Neural progenitor cell (in vitro differentiated cells): ENCODE measurements around the gene SLC27A4. TPM values are rescaled to one million over a fixed set of nuclear protein-coding genes. Genes with fewer than 3 reads are reported as not detected.

Experiments used
- DNase-seq: peaks from one replicate; pipeline ENCODE4 v3.0.0-alpha.2; 2016; ENCODE audit warnings: low spot score
- H2AFZ ChIP-seq: fragments of 200-600 bp; sonication (generic); replicated peaks from 2 replicates; pipeline ENCODE4 v1.6.1; 2016; ENCODE audit warnings: antibody characterized with exemption
- H3F3A ChIP-seq: fragments of 200-600 bp; sonication (generic); 2 replicates; pipeline ENCODE4 v1.6.1; 2016; ENCODE audit warnings: antibody characterized with exemption, low read depth
- H3K27ac ChIP-seq: fragments of 200-600 bp; sonication (generic); 2 replicates; pipeline ENCODE4 v1.5.1; 2016; ENCODE audit warnings: mild to moderate bottlenecking
- H3K27me3 ChIP-seq: fragments of 200-600 bp; sonication (generic); 2 replicates; pipeline ENCODE4 v1.6.1; 2016; ENCODE audit warnings: mild to moderate bottlenecking, moderate library complexity
- H3K36me3 ChIP-seq: fragments of 200-600 bp; sonication (generic); 2 replicates; pipeline ENCODE4 v1.5.1; 2016
- H3K4me1 ChIP-seq: fragments of 200-600 bp; sonication (generic); 2 replicates; pipeline ENCODE4 v1.6.1; 2016; ENCODE audit warnings: mixed run types
- H3K4me2 ChIP-seq: fragments of 200-600 bp; sonication (generic); 2 replicates; pipeline ENCODE4 v1.6.1; 2016
- H3K4me3 ChIP-seq: fragments of 200-600 bp; sonication (generic); 2 replicates; pipeline ENCODE4 v1.5.1; 2016
- H3K79me2 ChIP-seq: fragments of 200-600 bp; sonication (generic); 2 replicates; pipeline ENCODE4 v1.6.1; 2016; ENCODE audit warnings: low read depth
- H3K9ac ChIP-seq: fragments of 200-600 bp; sonication (generic); 2 replicates; pipeline ENCODE4 v1.6.1; 2016
- H3K9me3 ChIP-seq: fragments of 200-600 bp; sonication (generic); 2 replicates; pipeline ENCODE4 v1.5.1; 2016; ENCODE audit warnings: low read depth
- H4K20me1 ChIP-seq: fragments of 200-600 bp; sonication (generic); 2 replicates; pipeline ENCODE4 v1.6.1; 2016; ENCODE audit warnings: low read depth
- H3K27ac Mint-ChIP-seq: 3 replicates; pipeline ENCODE4 v1.8.0; 2021; ENCODE audit warnings: mixed read lengths
- H3K27me3 Mint-ChIP-seq: 2 replicates; pipeline ENCODE4 v1.8.0; 2022; ENCODE audit warnings: low read depth, mild to moderate bottlenecking, inconsistent platforms, moderate library complexity, mixed read lengths; ENCODE audit not compliant: insufficient read depth
- H3K36me3 Mint-ChIP-seq: 3 replicates; pipeline ENCODE4 v1.8.0; 2021; ENCODE audit warnings: mixed read lengths
- H3K4me1 Mint-ChIP-seq: 3 replicates; pipeline ENCODE4 v1.8.0; 2021; ENCODE audit warnings: mixed read lengths
- H3K4me3 Mint-ChIP-seq: 3 replicates; pipeline ENCODE4 v1.8.0; 2021; ENCODE audit warnings: mild to moderate bottlenecking, moderate library complexity, mixed read lengths
- H3K9me3 Mint-ChIP-seq: 3 replicates; pipeline ENCODE4 v1.8.0; 2020; ENCODE audit warnings: mixed read lengths
- EZH2 ChIP-seq: fragments of 200-600 bp; sonication (generic); IDR thresholded peaks from 2 replicates; pipeline ENCODE4 v1.6.1; 2017; ENCODE audit warnings: antibody characterized with exemption, mild to moderate bottlenecking, moderate library complexity
- EZH2phosphoT487 ChIP-seq: fragments of 200-600 bp; sonication (generic); IDR thresholded peaks from 2 replicates; pipeline ENCODE4 v1.6.1; 2017; ENCODE audit warnings: antibody characterized with exemption
- total RNA-seq: library from RNA; depleted of rRNA; stranded (reverse); fragments of >200 nt; gene quantifications from 2 replicates; pipeline ENCODE4 v1.2.3, GENCODE V29; 2015; ENCODE audit warnings: low replicate concordance
- TF ChIP-seq, protein P1 (sequence below): fragments of 200-600 bp; sonication (generic); IDR thresholded peaks from 2 replicates; pipeline ENCODE4 v1.5.1; 2017; ENCODE audit warnings: antibody characterized with exemption, mild to moderate bottlenecking

Gene SLC27A4
- total RNA-seq, 1 donor from 2014 or later: 4.4 TPM

DNA sequence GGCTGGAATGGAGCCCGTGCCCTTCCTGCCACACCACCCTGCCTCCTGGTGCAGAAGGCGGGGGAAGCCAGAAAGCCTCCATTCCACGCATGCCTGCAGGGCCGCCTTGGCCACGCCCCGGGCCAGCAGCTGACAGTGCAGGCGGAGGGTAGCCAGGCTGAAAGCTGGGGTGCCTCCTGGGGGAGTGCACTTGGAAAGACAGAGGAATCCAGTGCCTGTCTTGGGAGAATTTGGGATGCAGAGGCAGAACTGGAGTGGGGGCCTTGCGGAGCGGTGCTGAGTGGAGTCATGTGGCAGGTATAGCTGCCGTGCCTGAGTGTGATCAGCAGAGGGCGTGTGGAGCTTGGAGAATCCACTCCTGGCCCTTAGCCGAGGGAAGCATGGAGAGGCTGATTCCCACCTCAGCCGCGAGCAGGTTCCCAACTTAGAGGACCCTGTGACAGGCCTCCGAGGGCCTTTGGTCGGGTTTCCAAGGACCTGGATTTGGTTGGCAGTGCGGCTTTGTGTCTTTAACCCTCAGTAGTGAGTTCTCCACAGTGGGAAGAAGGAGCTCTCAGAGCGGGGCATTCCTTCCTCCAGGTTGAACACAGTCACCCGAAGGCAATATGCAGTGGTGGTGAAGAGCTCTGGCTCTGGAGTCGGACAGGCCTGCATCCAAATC lies 21.8 kb downstream of the SLC27A4 start:
- no peak overlapping the region for H3K27ac ChIP-seq
- H3K4me3 ChIP-seq: no peak overlapping the region
- no peak overlapping the region for H3K4me3 Mint-ChIP-seq
- H3K27ac Mint-ChIP-seq: peak overlapping the region; percentile 89
- no peaks in the 10 kb centered on the region for H3K9me3 ChIP-seq
- H4K20me1 ChIP-seq: peaks cover 79% of the 10 kb centered on the region
- peaks cover 85% of the 10 kb centered on the region for H3K27me3 ChIP-seq
- H3K36me3 ChIP-seq: no peaks in the 10 kb centered on the region
- H3K4me2 ChIP-seq: peak overlapping the region; percentile 49
- peaks cover 6% of the 10 kb centered on the region for H3K4me1 ChIP-seq
- peaks cover 16% of the 10 kb centered on the region for H3K27me3 Mint-ChIP-seq
- H3K9ac ChIP-seq: no peak overlapping the region
- H3K4me1 Mint-ChIP-seq: peaks cover 42% of the 10 kb centered on the region
- peaks cover 6% of the 10 kb centered on the region for H3K36me3 Mint-ChIP-seq
- no peaks in the 10 kb centered on the region for H3K9me3 Mint-ChIP-seq
- H3F3A ChIP-seq: peaks cover 22% of the 10 kb centered on the region
- no peak overlapping the region for H2AFZ ChIP-seq
- no peaks in the 10 kb centered on the region for H3K79me2 ChIP-seq
- DNase-seq: peak; percentile 91
- TF ChIP-seq, protein P1, sequence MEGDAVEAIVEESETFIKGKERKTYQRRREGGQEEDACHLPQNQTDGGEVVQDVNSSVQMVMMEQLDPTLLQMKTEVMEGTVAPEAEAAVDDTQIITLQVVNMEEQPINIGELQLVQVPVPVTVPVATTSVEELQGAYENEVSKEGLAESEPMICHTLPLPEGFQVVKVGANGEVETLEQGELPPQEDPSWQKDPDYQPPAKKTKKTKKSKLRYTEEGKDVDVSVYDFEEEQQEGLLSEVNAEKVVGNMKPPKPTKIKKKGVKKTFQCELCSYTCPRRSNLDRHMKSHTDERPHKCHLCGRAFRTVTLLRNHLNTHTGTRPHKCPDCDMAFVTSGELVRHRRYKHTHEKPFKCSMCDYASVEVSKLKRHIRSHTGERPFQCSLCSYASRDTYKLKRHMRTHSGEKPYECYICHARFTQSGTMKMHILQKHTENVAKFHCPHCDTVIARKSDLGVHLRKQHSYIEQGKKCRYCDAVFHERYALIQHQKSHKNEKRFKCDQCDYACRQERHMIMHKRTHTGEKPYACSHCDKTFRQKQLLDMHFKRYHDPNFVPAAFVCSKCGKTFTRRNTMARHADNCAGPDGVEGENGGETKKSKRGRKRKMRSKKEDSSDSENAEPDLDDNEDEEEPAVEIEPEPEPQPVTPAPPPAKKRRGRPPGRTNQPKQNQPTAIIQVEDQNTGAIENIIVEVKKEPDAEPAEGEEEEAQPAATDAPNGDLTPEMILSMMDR: peak; percentile 83
- TF ChIP-seq EZH2phosphoT487 (no peak), EZH2 (no peak)

DNA sequence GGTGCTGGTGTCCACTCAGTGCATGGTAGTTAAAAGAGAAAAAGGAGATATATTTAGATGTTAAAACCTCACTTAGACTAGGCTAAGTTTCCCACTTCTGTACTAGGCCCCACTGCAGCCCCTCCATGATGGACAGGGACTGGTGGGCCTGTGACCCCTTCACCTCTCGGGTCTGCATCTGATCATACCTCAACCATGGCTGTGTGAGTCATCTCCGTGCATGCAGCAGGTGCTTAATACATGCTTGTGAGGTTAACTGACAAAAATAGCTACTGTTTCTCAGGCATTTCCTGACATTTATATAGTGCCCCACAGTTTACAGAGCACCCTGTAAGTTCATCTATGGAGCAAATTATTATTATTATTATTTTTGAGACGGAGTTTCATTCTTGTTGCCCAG lies 22.4 kb downstream of the SLC27A4 start:
- Histone ChIP-seq H3K36me3 (no peaks in the 10 kb centered on the region), H3K27me3 (peaks cover 91% of the 10 kb centered on the region), H3K4me2 (no peak overlapping the region), H3K79me2 (no peaks in the 10 kb centered on the region), H3K4me1 (peaks cover 6% of the 10 kb centered on the region), H3K9me3 (no peaks in the 10 kb centered on the region), H2AFZ (no peak overlapping the region), H4K20me1 (peaks cover 82% of the 10 kb centered on the region), H3F3A (peaks cover 22% of the 10 kb centered on the region), H3K9ac (no peak overlapping the region), H3K27ac (no peak overlapping the region), H3K4me3 (no peak overlapping the region)
- H3K36me3 Mint-ChIP-seq: peaks cover 3% of the 10 kb centered on the region
- no peak for TF ChIP-seq EZH2phosphoT487
- TF ChIP-seq, protein P1: no peak
- no peak for TF ChIP-seq EZH2
- H3K9me3 Mint-ChIP-seq: no peaks in the 10 kb centered on the region
- no peak overlapping the region for H3K27ac Mint-ChIP-seq
- H3K4me1 Mint-ChIP-seq: peaks cover 44% of the 10 kb centered on the region
- peaks cover 18% of the 10 kb centered on the region for H3K27me3 Mint-ChIP-seq
- H3K4me3 Mint-ChIP-seq: no peak overlapping the region
- no peak for DNase-seq

DNA sequence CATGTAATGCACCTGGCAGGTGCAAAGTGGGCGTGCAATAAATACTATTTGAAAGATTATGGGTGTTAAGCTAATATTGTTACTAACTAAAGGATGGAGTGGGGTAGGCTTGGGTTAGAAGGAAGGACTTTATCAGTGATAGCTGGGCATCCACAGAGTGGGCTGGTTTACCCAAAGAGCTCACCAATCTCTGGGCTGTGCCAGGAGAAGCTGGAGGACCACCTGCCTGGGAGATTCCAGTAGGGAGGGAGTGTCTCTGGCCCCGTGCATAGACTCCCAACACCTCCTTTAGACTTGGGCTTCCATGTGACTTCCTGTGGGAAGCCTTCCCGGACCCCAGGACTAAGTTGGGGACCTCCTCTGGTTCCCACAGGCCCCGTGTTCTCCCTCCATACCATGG lies 25.2 kb downstream of the SLC27A4 start:
- peaks cover 6% of the 10 kb centered on the region for H3K4me1 ChIP-seq
- H2AFZ ChIP-seq: no peak overlapping the region
- Mint-ChIP-seq H3K9me3 (no peaks in the 10 kb centered on the region), H3K27ac (peak overlapping the region; percentile 99), H3K36me3 (peaks cover 3% of the 10 kb centered on the region), H3K27me3 (peaks cover 18% of the 10 kb centered on the region), H3K4me1 (peaks cover 53% of the 10 kb centered on the region), H3K4me3 (peak overlapping the region; percentile 72)
- H3K9ac ChIP-seq: no peak overlapping the region
- no peak for DNase-seq
- TF ChIP-seq, protein P1: no peak
- TF ChIP-seq EZH2phosphoT487: no peak
- TF ChIP-seq EZH2: no peak
- no peaks in the 10 kb centered on the region for H3K9me3 ChIP-seq
- peaks cover 27% of the 10 kb centered on the region for H3F3A ChIP-seq
- no peaks in the 10 kb centered on the region for H3K36me3 ChIP-seq
- no peak overlapping the region for H3K27ac ChIP-seq
- peak overlapping the region; percentile 66 for H3K4me2 ChIP-seq
- no peaks in the 10 kb centered on the region for H3K79me2 ChIP-seq
- H3K27me3 ChIP-seq: peaks cover 97% of the 10 kb centered on the region
- H3K4me3 ChIP-seq: peak overlapping the region; percentile 12
- peaks cover 69% of the 10 kb centered on the region for H4K20me1 ChIP-seq
